Measurements from ENCODE around the gene CCDC201.
"Not testable (repeated sequence)": the region's sequence is repeated elsewhere in the genome, so short reads cannot be mapped to it uniquely, and the experiment has no call there.

CCDC201 gene

DNA sequence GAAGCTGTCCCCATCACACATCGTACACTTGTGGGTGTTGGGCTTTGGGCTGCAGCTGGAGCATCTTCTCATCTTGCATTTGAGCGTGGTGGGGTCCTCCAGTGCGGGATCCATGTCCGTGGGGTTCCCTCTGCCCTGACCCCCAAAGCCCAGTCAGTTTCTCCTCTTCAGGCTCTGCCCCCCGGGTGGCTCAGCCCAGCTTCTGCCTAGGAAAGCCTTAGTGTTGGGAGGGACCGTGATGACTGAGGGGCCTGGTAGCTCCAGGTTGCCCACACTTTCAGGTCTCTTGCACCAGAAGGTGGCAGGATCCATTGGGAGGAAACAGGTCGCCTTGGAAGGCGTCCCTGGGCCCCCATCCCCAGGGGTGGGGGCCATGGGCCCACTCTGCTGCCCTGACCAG, 55.9 kb downstream of the CCDC201 start:
- DNase-seq (ENCODE audit: low spot score) = not testable (repeated sequence)

DNA sequence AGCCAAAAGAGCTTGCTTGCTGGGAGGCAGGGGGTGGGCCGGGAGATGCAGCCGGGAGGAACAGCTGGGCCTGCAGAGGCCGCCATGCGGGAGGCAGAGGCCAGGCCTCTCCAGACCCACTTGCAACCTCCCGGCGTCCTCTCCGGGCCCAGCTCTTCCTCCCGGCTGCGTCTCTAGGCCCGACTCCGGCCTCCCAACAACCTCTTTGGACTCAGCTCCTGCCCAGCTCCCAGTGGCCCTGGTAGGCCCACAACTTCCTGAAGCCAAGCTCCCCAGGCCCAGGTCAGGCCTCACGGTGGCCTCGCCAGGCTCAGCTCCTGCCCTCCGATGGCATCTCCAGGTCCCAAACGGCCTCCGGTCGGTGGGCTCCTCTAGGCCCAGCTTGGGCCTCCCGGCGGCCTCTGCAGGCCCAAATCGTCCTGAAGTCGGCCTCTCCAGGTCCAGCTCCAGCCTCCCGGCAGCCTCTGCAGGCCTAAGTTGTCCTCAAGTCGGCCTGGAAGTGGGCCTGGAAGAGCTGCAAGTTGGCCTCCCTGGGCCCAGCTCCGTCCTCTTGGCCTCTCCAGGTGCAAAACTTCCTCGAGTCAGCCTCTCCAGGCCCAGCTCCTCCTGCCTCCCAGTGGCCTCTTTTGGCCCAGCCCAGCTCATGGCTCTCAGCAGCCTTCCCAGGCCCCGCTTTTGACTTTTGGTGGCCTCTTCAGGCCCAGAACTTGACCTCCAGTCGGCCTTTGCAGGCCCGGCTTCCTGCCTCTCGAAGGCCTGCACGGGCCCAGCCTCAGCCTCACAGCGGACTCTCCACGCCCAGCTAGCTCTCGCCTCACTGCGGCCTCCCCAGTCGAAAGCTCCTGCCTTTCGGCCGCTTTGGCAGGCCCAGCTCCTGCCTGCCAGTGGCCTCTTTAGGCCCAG, 58.4 kb downstream of the CCDC201 start:
- DNase-seq (ENCODE audit: low spot score) = not testable (repeated sequence)

DNA sequence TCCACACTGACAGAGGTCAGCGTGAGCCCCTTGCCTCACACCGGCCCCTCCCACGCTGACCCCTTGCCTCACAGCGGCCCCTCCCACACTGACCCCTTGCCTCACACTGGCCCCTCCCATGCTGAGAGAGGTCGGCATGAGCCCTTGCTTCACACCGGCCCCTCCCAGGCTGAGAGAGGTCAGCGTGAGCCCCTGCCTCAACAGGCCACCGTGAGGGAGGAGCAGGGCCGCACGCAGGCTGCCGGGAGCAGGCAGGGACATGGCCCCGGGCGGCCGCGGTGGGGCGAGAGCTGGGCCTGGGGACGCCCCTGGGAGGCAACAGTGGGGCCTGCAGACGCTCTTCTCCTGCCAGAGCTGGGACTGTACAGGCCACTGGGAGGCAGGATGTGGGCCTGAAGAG, 59.1 kb downstream of the CCDC201 start:
- not testable (repeated sequence) for DNase-seq (ENCODE audit: low spot score)

DNA sequence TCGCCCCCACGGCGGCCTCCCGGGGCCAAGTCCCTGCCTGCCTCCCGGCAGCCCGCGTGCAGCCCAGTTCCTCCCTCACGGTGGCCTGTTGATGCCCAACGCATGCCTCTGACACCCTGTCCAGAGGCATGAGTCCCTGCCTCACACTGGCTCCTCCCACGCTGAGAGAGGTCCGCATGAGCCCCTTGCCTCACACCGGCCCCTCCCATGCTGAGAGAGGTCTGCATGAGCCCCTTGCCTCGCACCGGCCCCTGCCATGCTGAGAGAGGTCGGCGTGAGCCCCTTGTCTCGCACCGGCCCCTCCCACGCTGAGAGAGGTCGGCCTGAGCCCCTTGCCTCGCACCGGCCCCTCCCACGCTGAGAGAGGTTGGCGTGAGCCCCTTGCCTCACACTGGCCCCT, 59.9 kb downstream of the CCDC201 start:
- no peak for DNase-seq (ENCODE audit: low spot score)

DNA sequence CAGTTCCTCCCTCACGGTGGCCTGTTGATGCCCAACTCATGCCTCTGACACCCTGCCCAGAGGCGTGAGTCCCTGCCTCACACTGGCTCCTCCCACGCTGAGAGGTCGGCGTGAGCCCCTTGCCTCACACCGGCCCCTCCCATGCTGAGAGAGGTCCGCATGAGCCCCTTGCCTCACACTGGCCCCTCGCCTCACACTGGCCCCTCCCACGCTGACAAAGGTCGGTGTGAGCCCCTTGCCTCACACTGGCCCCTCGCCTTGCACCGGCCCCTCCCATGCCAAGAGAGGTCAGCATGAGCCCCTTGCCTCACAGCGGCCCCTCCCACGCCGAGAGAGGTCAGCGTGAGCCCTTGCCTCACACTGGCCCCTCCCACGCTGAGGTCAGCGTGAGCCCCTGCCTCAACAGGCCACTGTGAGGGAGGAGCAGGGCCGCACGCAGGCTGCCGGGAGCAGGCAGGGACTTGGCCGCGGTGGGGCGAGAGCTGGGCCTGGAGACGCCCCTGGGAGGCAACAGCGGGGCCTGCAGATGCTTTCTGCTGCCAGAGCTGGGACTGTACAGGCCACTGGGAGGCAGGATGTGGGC, 61.1 kb downstream of the CCDC201 start:
- DNase-seq (ENCODE audit: low spot score) = not testable (repeated sequence)

DNA sequence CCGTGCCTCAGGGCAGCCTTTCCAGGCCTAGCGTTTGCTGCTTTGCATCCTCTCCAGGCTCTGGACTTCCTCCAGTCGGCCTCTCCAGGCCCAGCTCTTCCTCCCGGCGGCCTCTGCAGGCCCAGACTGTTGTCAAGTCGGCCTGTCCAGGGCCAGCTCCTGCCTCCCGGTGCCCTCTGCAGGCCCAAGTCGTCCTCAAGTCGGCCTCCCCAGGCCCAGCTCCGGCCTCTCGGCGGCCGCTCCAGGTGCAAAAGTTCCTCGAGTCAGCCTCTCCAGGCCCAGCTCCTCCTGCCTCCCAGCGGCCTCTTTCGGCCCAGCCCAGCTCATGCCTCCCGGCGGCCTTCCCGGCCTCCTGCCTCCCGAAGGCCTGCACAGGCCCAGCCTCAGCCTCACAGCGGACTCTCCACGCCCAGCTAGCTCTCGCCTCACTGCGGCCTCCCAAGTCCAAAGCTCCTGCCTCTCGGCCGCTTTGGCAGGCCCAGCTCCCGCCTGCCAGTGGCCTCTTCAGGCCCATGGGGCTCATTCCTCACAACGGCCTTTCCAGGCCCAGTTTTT, 62.4 kb downstream of the CCDC201 start:
- not testable (repeated sequence) for DNase-seq (ENCODE audit: low spot score)
